DOHH2 (cell line): Measurements from ENCODE around the gene ARHGEF16.

Source experiments
- H3F3A ChIP-seq: fragments of 200-600 bp; sonication (generic), shearing (Covaris generic); 2 replicates; pipeline ENCODE4 v1.6.0; 2016; ENCODE audit warnings: antibody characterized with exemption, mild to moderate bottlenecking; ENCODE audit not compliant: control insufficient read depth, insufficient read depth
- H3K27ac ChIP-seq: fragments of 200-600 bp; sonication (generic); 2 replicates; pipeline ENCODE4 v1.5.1; 2014; ENCODE audit warnings: low read depth, mild to moderate bottlenecking, low read length, moderate library complexity
- H3K27me3 ChIP-seq: fragments of 200-600 bp; sonication (generic); 2 replicates; pipeline ENCODE4 v1.6.1; 2014; ENCODE audit warnings: mild to moderate bottlenecking, low read length, mixed read lengths; ENCODE audit not compliant: control insufficient read depth
- H3K36me3 ChIP-seq: fragments of 200-600 bp; sonication (generic); 2 replicates; pipeline ENCODE4 v1.6.1; 2014; ENCODE audit warnings: mild to moderate bottlenecking, low read length, moderate library complexity, mixed read lengths; ENCODE audit not compliant: control insufficient read depth
- H3K4me1 ChIP-seq: fragments of 200-600 bp; sonication (generic); 2 replicates; pipeline ENCODE4 v1.6.1; 2014; ENCODE audit warnings: mild to moderate bottlenecking, low read length, mixed read lengths; ENCODE audit not compliant: control insufficient read depth
- H3K4me2 ChIP-seq: fragments of 200-600 bp; sonication (generic); 2 replicates; pipeline ENCODE4 v1.6.0; 2014; ENCODE audit warnings: mild to moderate bottlenecking, low read length, moderate library complexity
- H3K4me3 ChIP-seq: fragments of 200-600 bp; sonication (generic); 2 replicates; pipeline ENCODE4 v1.5.1; 2014; ENCODE audit warnings: mild to moderate bottlenecking, low read length, mixed read lengths
- H3K79me2 ChIP-seq: fragments of 200-600 bp; sonication (generic); 2 replicates; pipeline ENCODE4 v1.6.1; 2014; ENCODE audit warnings: mild to moderate bottlenecking, low read length, mixed read lengths; ENCODE audit not compliant: control insufficient read depth
- H3K9me2 ChIP-seq: fragments of 200-600 bp; sonication (generic); replicated peaks from 2 replicates; pipeline ENCODE4 v1.6.1; 2014; ENCODE audit warnings: mild to moderate bottlenecking, low read length, mixed read lengths; ENCODE audit not compliant: control insufficient read depth
- H3K9me3 ChIP-seq: fragments of 200-600 bp; sonication (generic); 2 replicates; pipeline ENCODE4 v1.6.1; 2014; ENCODE audit warnings: antibody characterized with exemption, low read length, mixed read lengths; ENCODE audit not compliant: control insufficient read depth, insufficient read depth
- H4K20me1 ChIP-seq: fragments of 200-600 bp; sonication (generic); 2 replicates; pipeline ENCODE4 v1.6.0; 2014; ENCODE audit warnings: low read depth, mild to moderate bottlenecking, antibody characterized with exemption, low read length, moderate library complexity; ENCODE audit not compliant: control insufficient read depth, insufficient read depth
- EZH2phosphoT487 ChIP-seq: fragments of 200-600 bp; sonication (generic); IDR thresholded peaks from 2 replicates; pipeline ENCODE4 v1.6.1; 2017; ENCODE audit warnings: borderline replicate concordance, mild to moderate bottlenecking, antibody characterized with exemption, low read length, moderate library complexity, mixed read lengths
- TF ChIP-seq, protein P1 (sequence below): fragments of 200-600 bp; sonication (generic); IDR thresholded peaks from one replicate; pipeline ENCODE4 v1.5.1; 2014; ENCODE audit warnings: antibody characterized with exemption, mild to moderate bottlenecking, low read depth, low read length; ENCODE audit not compliant: poor library complexity, severe bottlenecking

Gene ARHGEF16

DNA sequence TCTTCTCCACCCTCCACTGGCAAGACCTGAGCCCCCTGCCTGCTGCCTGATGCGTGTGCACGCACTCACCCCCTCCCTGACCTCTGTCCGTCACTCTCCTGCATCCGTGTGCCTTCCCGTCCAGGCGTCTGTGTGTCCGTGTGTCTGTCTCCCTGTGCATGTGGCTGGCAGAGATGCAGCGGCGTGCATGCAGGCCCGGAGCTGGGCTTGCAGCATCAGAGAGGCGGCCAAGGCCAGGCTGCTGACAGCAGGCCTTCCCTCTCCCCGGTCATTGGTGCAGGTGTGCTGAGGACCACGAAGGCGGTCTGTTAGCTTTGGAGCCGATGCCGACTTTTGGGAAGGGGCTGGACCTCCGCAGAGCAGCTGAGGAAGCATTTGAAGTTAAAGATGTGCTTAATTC lies 22.8 kb upstream of the ARHGEF16 start:
- H3K4me2 ChIP-seq, result no peak overlapping the region
- H3K36me3 ChIP-seq, result no peaks in the 10 kb centered on the region
- no peaks in the 10 kb centered on the region for H3K4me1 ChIP-seq
- H3K9me3 ChIP-seq, result no peaks in the 10 kb centered on the region
- H3K4me3 ChIP-seq, result no peak overlapping the region
- H3K9me2 ChIP-seq, result no peaks in the 10 kb centered on the region
- no peak overlapping the region for H3K27ac ChIP-seq
- H4K20me1 ChIP-seq, result no peaks in the 10 kb centered on the region
- no peaks in the 10 kb centered on the region for H3K27me3 ChIP-seq
- no peaks in the 10 kb centered on the region for H3F3A ChIP-seq
- no peaks in the 10 kb centered on the region for H3K79me2 ChIP-seq
- TF ChIP-seq EZH2phosphoT487, result no peak
- TF ChIP-seq, protein P1, sequence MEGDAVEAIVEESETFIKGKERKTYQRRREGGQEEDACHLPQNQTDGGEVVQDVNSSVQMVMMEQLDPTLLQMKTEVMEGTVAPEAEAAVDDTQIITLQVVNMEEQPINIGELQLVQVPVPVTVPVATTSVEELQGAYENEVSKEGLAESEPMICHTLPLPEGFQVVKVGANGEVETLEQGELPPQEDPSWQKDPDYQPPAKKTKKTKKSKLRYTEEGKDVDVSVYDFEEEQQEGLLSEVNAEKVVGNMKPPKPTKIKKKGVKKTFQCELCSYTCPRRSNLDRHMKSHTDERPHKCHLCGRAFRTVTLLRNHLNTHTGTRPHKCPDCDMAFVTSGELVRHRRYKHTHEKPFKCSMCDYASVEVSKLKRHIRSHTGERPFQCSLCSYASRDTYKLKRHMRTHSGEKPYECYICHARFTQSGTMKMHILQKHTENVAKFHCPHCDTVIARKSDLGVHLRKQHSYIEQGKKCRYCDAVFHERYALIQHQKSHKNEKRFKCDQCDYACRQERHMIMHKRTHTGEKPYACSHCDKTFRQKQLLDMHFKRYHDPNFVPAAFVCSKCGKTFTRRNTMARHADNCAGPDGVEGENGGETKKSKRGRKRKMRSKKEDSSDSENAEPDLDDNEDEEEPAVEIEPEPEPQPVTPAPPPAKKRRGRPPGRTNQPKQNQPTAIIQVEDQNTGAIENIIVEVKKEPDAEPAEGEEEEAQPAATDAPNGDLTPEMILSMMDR, result no peak

DNA sequence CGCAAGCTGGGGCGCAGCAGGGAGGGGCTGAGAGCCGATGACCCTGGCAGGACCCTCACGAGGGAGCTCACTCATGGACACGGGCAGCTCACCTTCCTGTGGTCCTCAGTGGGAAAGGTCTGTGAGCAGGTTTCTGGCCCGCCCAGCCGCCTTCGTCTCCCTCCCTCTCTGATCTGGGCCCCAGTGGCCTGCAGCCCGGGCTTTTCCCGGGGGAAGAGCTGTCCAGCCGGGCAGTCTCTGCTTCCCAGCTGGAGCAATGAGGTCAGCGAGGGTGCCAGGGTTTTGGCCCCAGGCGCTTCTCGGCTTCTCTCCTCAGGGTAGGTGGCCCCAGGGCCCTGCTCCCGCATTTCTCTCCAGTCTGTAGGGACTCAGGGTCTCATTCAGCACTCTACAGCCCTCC lies 22.2 kb upstream of the ARHGEF16 start:
- no peaks in the 10 kb centered on the region for H3K9me3 ChIP-seq
- H3K27ac ChIP-seq, result no peak overlapping the region
- no peak overlapping the region for H3K4me3 ChIP-seq
- H3K4me1 ChIP-seq, result no peaks in the 10 kb centered on the region
- H3K36me3 ChIP-seq, result no peaks in the 10 kb centered on the region
- no peak overlapping the region for H3K4me2 ChIP-seq
- H3K79me2 ChIP-seq, result no peaks in the 10 kb centered on the region
- H3K9me2 ChIP-seq, result no peaks in the 10 kb centered on the region
- no peaks in the 10 kb centered on the region for H4K20me1 ChIP-seq
- H3F3A ChIP-seq, result no peaks in the 10 kb centered on the region
- H3K27me3 ChIP-seq, result no peaks in the 10 kb centered on the region
- no peak for TF ChIP-seq EZH2phosphoT487
- TF ChIP-seq, protein P1, result no peak

DNA sequence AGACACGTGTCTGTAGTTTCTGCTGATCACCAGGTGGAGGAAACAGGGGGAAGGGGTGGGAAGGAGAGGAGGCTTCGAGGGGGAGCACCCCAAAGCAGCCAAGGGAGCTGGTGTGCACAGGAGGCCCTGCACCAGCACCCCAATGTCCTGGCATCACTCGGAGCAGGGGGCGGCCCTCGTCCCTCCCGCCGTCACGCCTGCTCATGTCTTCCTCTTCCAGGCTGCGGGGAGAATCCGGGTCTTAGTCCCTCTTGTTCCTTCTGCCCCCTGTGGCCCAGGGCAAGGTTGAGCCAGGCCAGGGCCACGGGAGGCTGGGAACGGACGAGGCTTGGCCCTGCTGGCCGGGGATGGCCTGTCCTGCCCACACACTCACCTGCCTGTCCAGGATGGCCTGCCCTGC lies 21.4 kb upstream of the ARHGEF16 start:
- Histone ChIP-seq H3K4me1 (no peaks in the 10 kb centered on the region), H3K9me3 (no peaks in the 10 kb centered on the region), H3F3A (no peaks in the 10 kb centered on the region), H3K9me2 (no peaks in the 10 kb centered on the region), H3K27ac (no peak overlapping the region), H4K20me1 (no peaks in the 10 kb centered on the region), H3K4me2 (no peak overlapping the region), H3K27me3 (no peaks in the 10 kb centered on the region), H3K36me3 (no peaks in the 10 kb centered on the region), H3K79me2 (no peaks in the 10 kb centered on the region), H3K4me3 (no peak overlapping the region)
- TF ChIP-seq EZH2phosphoT487, result no peak
- TF ChIP-seq, protein P1, result no peak
